K562 (cell line): ENCODE results near the gene PRPH2. TPM values are rescaled to one million over a fixed set of nuclear protein-coding genes. Genes with fewer than 3 reads are reported as not detected.

ENCODE experiments used
- ATAC-seq: fragments of 200-7000 bp; cut with Tn5 transposase; 3 replicates; pipeline ENCODE4 v1.9.1; 2020; ENCODE audit warnings: moderate library complexity
- BruUV-seq: library from RNA; stranded (reverse); fragments of 400-500 nt; replicated peaks from 2 replicates; lab custom pipeline; 2021; lab: Mats Ljungman, UMichigan
- CTCF ChIA-PET: fragments of 300-600 bp; formaldehyde crosslinking; extraction: SDS; loops from one replicate; lab custom pipeline; 2021; ENCODE audit warnings: low intra/inter-chr PET ratio; lab: Yijun Ruan, JAX
- POLR2A ChIA-PET: fragments of 300-600, 350-650 bp; sonication (Branson Sonifier 250); formaldehyde crosslinking; extraction: SDS; loops from one replicate; lab custom pipeline; 2021; ENCODE audit warnings: antibody characterized with exemption, inconsistent platforms; lab: Yijun Ruan, JAX
- DNase-seq, 4 experiments: peaks; one replicate each; pipeline versions ENCODE4 v3.0.0 to v3.0.0-alpha.2; 2011 to 2018; ENCODE audit warnings: low spot score in 3 of 4, mixed read lengths in 3 of 4; ENCODE audit errors: extremely low read depth in 1 of 4
- FAIRE-seq: peaks from 2 replicates; lab custom pipeline; 2011; peaks lifted over from hg19 to GRCh38; lab: Jason Lieb, UNC
- H2AFZ ChIP-seq: 2 replicates; pipeline ENCODE4 v1.6.0; 2011; ENCODE audit warnings: low read depth, low read length, control low read depth, inconsistent platforms
- H3K27ac ChIP-seq: fragments of 200-600 bp; 3 replicates; pipeline ENCODE4 v1.8.0; 2011; ENCODE audit warnings: low read depth, mild to moderate bottlenecking, control low read depth, inconsistent platforms, low read length, moderate library complexity, mixed read lengths; ENCODE audit errors: extremely low read depth
- H3K27me3 ChIP-seq, 2 experiments: fragments of 300-600 bp in 1 of 2; 2 replicates in 1 of 2; 3 replicates in 1 of 2; pipeline versions ENCODE4 v1.6.0 to v1.8.0; 2011; ENCODE audit warnings: inconsistent platforms in 2 of 2, low read length in 2 of 2, mild to moderate bottlenecking in 1 of 2, mixed read lengths in 1 of 2, moderate library complexity in 1 of 2; ENCODE audit not compliant: control insufficient read depth in 2 of 2, insufficient read depth in 2 of 2
- H3K36me3 ChIP-seq: fragments of 300-600 bp; 3 replicates; pipeline ENCODE4 v1.8.0; 2011; ENCODE audit warnings: mild to moderate bottlenecking, low read length, inconsistent platforms; ENCODE audit not compliant: control insufficient read depth, insufficient read depth
- H3K4me1 ChIP-seq, 2 experiments: fragments of 200-600 bp in 1 of 2; replicated peaks in 1 of 2; 2 replicates in 1 of 2; 3 replicates in 1 of 2; pipeline versions ENCODE4 v1.5.1 to v1.8.0; 2011; ENCODE audit warnings: inconsistent platforms in 2 of 2, low read length in 2 of 2, mild to moderate bottlenecking in 1 of 2, mixed read lengths in 1 of 2, moderate library complexity in 1 of 2; ENCODE audit not compliant: control insufficient read depth in 2 of 2, insufficient read depth in 2 of 2
- H3K4me2 ChIP-seq: 2 replicates; pipeline ENCODE4 v1.6.1; 2011; ENCODE audit warnings: low read length, control low read depth, inconsistent platforms, mixed read lengths; ENCODE audit not compliant: insufficient read depth
- H3K4me3 ChIP-seq: fragments of 200-600 bp; sonication (generic), shearing (Covaris generic); 2 replicates; pipeline ENCODE4 v1.5.1; 2016; ENCODE audit warnings: control low read depth, inconsistent platforms
- H3K79me2 ChIP-seq: fragments of 200-600 bp; 3 replicates; pipeline ENCODE4 v1.8.0; 2011; ENCODE audit warnings: low read length, inconsistent platforms; ENCODE audit not compliant: control insufficient read depth, insufficient read depth
- H3K9ac ChIP-seq, 2 experiments: 2 replicates each; pipeline versions ENCODE4 v1.6.0 to v1.6.1; 2011; ENCODE audit warnings: low read depth in 2 of 2, low read length in 2 of 2, control low read depth in 1 of 2, inconsistent platforms in 1 of 2, mild to moderate bottlenecking in 1 of 2, mixed read lengths in 1 of 2; ENCODE audit not compliant: insufficient read depth in 1 of 2
- H3K9me1 ChIP-seq: one replicate; pipeline ENCODE4 v1.6.0; 2011; ENCODE audit warnings: inconsistent platforms, mild to moderate bottlenecking, low read length, moderate library complexity; ENCODE audit not compliant: control insufficient read depth, insufficient read depth
- H3K9me3 ChIP-seq: replicated peaks from 2 replicates; pipeline ENCODE4 v1.5.1; 2011; ENCODE audit warnings: low read depth, low read length, inconsistent platforms; ENCODE audit not compliant: control insufficient read depth, insufficient read depth
- H4K20me1 ChIP-seq: replicated peaks from 2 replicates; pipeline ENCODE4 v1.6.1; 2011; ENCODE audit warnings: low read length, inconsistent platforms, mixed read lengths; ENCODE audit not compliant: control insufficient read depth, insufficient read depth
- FOXA3 ChIP-seq, 2 experiments: fragments of 450-650 bp in 1 of 2; sonication (generic) in 1 of 2; formaldehyde crosslinking; IDR thresholded peaks in 1 of 2; conservative IDR thresholded peaks in 1 of 2; 2 replicates each; pipeline versions ENCODE4 v1.4.0 to v1.8.0; 2020 to 2022; ENCODE audit warnings: mild to moderate bottlenecking in 2 of 2, missing genetic modification reagents in 1 of 2
- FOXJ3 ChIP-seq: sonication (generic); formaldehyde crosslinking; IDR thresholded peaks from 2 replicates; pipeline ENCODE4 v1.4.0; 2020; ENCODE audit warnings: mild to moderate bottlenecking, missing genetic modification reagents
- GATA2 ChIP-seq: sonication (generic); formaldehyde crosslinking; IDR thresholded peaks from 2 replicates; pipeline ENCODE4 v1.4.0; 2020; ENCODE audit warnings: mild to moderate bottlenecking, missing genetic modification reagents
- HDGF ChIP-seq: fragments of 450-650 bp; IDR thresholded peaks from 2 replicates; pipeline ENCODE4 v1.6.1; 2016
- ILF3 ChIP-seq: fragments of 450-650 bp; IDR thresholded peaks from 2 replicates; pipeline ENCODE4 v1.6.1; 2018; ENCODE audit warnings: antibody characterized with exemption, mild to moderate bottlenecking, moderate library complexity, borderline replicate concordance
- L3MBTL2 ChIP-seq: fragments of 450-650 bp; IDR thresholded peaks from 2 replicates; pipeline ENCODE4 v1.6.1; 2016; ENCODE audit warnings: mild to moderate bottlenecking, moderate library complexity
- MTA1 ChIP-seq: fragments of 450-650 bp; IDR thresholded peaks from 2 replicates; pipeline ENCODE4 v1.6.1; 2017; ENCODE audit warnings: borderline replicate concordance
- PRPF4 ChIP-seq: fragments of 200-400 bp; formaldehyde crosslinking; IDR thresholded peaks from one replicate; pipeline ENCODE4 v1.6.1; 2017; ENCODE audit warnings: low read length, low read depth, mild to moderate bottlenecking; ENCODE audit not compliant: insufficient read depth, poor library complexity, severe bottlenecking
- RFX5 ChIP-seq: IDR thresholded peaks from 2 replicates; pipeline ENCODE4 v1.6.1; 2011; ENCODE audit warnings: low read depth, mild to moderate bottlenecking, improper control_type of control experiment, low read length
- U2AF2 ChIP-seq: fragments of 200-400 bp; formaldehyde crosslinking; optimal IDR thresholded peaks from 2 replicates; pipeline ENCODE3; 2017; ENCODE audit warnings: low read depth, mild to moderate bottlenecking, low read length
- ZKSCAN8 ChIP-seq: fragments of 200-800 bp; sonication (Bioruptor generic); IDR thresholded peaks from 2 replicates; pipeline ENCODE4 v1.6.1; 2016; ENCODE audit warnings: missing genetic modification characterization, missing compliant biosample characterization
- ZNF217 ChIP-seq: sonication (generic); formaldehyde crosslinking; IDR thresholded peaks from 2 replicates; pipeline ENCODE4 v1.8.0; 2022; ENCODE audit warnings: mild to moderate bottlenecking, missing genetic modification reagents
- ZNF707 ChIP-seq: fragments of 250-450 bp; sonication (Bioruptor Pico); conservative IDR thresholded peaks from 2 replicates; pipeline ENCODE4 v1.8.0; 2022; ENCODE audit warnings: inconsistent platforms, mild to moderate bottlenecking, moderate library complexity
- WGBS: fragments of 100-300 bp; shearing (Covaris generic); methylation state at CpG from one replicate; pipeline ENCODE4 v1.1.6; 2016; ENCODE audit warnings: low coverage, mixed read lengths; ENCODE audit not compliant: insufficient coverage; ENCODE audit errors: missing lambda C conversion rate; 5-methylcytosine and 5-hydroxymethylcytosine counted together
- in situ Hi-C: fragments of 300-500 bp; cut with MboI; formaldehyde crosslinking; loops from 4 replicates; pipeline ENCODE4 v1.15.0; 2018; ENCODE audit warnings: inconsistent platforms, mixed read lengths
- intact Hi-C: fragments of 100-400 bp; cut with micrococcal nuclease; formaldehyde crosslinking; loops from 2 replicates; pipeline ENCODE4 v1.14.2; 2022
- polyA plus RNA-seq, 8 experiments: library from polyadenylated mRNA; depleted of rRNA in 4 of 8; stranded (reverse) in 5 of 8; unstranded in 3 of 8; fragments of >200 nt; fragmentation: Nextera tagmentation in 2 of 8; fragmentation: Illumina TruSeq in 1 of 8; extraction: Ambion mirVana in 2 of 8; extraction: Trizol in 1 of 8; gene quantifications; 2 replicates each; pipeline versions ENCODE4 v1.2.1 to v1.2.3, GENCODE V29; 2011 to 2014; ENCODE audit warnings: inconsistent platforms in 1 of 8, missing spikeins in 1 of 8
- total RNA-seq, 7 experiments: library from RNA; depleted of rRNA in 6 of 7; stranded (reverse); fragments of >200 nt in 6 of 7; fragmentation: Illumina TruSeq in 2 of 7; extraction: Trizol in 2 of 7; gene quantifications; 2 replicates each; pipeline versions ENCODE4 v1.2.1 to v1.2.3, GENCODE V29; 2011 to 2021; ENCODE audit warnings: low replicate concordance in 1 of 7
- TF ChIP-seq, protein P1 (sequence below): fragments of 450-650 bp; formaldehyde crosslinking; IDR thresholded peaks from 2 replicates; pipeline ENCODE4 v1.4.0; 2022; ENCODE audit warnings: missing genetic modification characterization
- TF ChIP-seq, protein P2 (sequence below): fragments of 450-650 bp; formaldehyde crosslinking; conservative IDR thresholded peaks from 2 replicates; pipeline ENCODE4 v1.4.0; 2022; ENCODE audit warnings: mild to moderate bottlenecking, missing genetic modification characterization

PRPH2 gene
- total and polyA plus RNA-seq, 9 of the 15 experiments (the other 6 are each of a cell fraction or from before 2014, with no cell fraction given): 0.03 to 0.11 (median 0.03) TPM; not detected in 5

DNA sequence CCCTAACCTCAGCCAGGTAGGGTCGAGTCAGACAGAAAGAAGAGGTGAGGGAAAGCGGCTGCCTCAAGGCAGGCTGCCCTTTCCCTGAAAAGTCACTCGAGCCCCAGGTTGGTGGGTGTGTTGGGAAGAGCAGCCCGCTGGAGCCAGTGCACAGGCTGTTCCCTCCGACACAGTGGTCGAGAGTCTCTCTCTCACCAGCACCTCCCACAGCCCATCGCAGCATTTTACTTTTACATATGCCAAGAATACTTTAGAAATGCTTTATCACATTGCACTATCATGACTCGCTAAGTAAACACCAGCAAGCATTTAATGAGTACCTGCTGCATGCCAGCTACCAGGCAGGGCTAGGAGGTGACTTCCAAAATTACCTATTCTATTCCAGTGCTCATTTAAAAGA is 1.7 kb downstream of the PRPH2 start:
- Histone ChIP-seq H3K27ac (no peak overlapping the region), H3K4me1 (no peaks in the 10 kb centered on the region; a peak in 1 of 5 replicates), H3K9ac (no peak overlapping the region), H3K27me3 (peaks cover 24 to 37% of the 10 kb centered on the region in 2 experiments), H3K79me2 (no peaks in the 10 kb centered on the region), H3K9me3 (no peaks in the 10 kb centered on the region), H3K4me2 (no peak overlapping the region), H3K9me1 (peaks cover 6% of the 10 kb centered on the region), H2AFZ (no peak overlapping the region), H3K36me3 (no peaks in the 10 kb centered on the region), H3K4me3 (no peak overlapping the region), H4K20me1 (no peaks in the 10 kb centered on the region)
- BruUV-seq: no TSS peak
- ATAC-seq (peak; percentile 58), FAIRE-seq (no peak), DNase-seq (no peak)
- in situ Hi-C loops: no loop called here
- 3% methylated on average over 8 of the region's 8 CpGs for WGBS
- CTCF ChIA-PET: no interaction called here
- POLR2A ChIA-PET: interaction anchor here (1.2 to 1.5 kb wide), 2 partner anchors 14 to 159 kb away, joined by 3 to 4 read pairs; partner anchors contain the start of gene RPL7L1
- TF ChIP-seq FOXA3 (CRISPR knock-in tag; conservative IDR thresholded peaks at IDR 0.05 in 1 of 2, IDR thresholded peaks at IDR 0.05 in 1 of 2) (peak; percentile 69 to 95), FOXJ3 (no peak), ZKSCAN8 (CRISPR knock-in tag) (peak; percentile 94)
- intact Hi-C loops: loop anchor here (10.0 kb wide), 1 partner anchor 456 kb away; no protein-coding TSS in a partner anchor

DNA sequence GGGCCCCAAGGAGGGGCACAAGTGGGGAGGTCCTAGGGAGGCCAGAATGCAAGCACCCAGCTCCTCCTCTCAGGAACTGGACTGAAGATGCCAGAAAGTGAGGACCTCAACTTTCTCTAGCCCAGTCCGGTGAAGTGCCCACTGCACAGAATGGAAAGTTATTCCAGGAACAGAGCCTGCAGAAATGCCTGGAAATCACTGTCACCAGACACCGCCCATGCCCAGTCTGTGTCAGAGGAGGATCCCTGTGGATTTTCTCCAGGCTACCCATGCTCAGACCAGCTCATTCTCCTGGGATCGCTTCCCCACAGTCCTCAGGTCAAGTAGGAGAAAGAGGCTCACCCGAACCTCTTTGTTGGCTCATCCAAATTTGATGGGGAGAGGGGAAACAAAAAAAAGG is 6.5 kb downstream of the PRPH2 start:
- Histone ChIP-seq H3K4me3 (no peak overlapping the region), H3K9me3 (peaks cover 8% of the 10 kb centered on the region), H3K9me1 (no peaks in the 10 kb centered on the region), H2AFZ (no peak overlapping the region), H3K27ac (no peak overlapping the region), H3K79me2 (no peaks in the 10 kb centered on the region), H3K36me3 (no peaks in the 10 kb centered on the region), H3K4me2 (no peak overlapping the region), H3K4me1 (no peaks in the 10 kb centered on the region; a peak in 2 of 5 replicates), H3K27me3 (peaks cover 15 to 24% of the 10 kb centered on the region in 2 experiments; a peak in 4 of 5 replicates), H3K9ac (no peak overlapping the region), H4K20me1 (no peaks in the 10 kb centered on the region)
- in situ Hi-C loops: no loop called here
- 5% methylated on average over 4 of the region's 4 CpGs for WGBS
- no peak for FAIRE-seq
- BruUV-seq: no TSS peak
- no peak for ATAC-seq
- CTCF ChIA-PET: no interaction called here
- DNase-seq: no peak
- POLR2A ChIA-PET: interaction anchor here (1.1 kb wide), 1 partner anchor 12 kb away, joined by 3 read pairs; no protein-coding TSS in a partner anchor
- intact Hi-C loops: no loop called here
- TF ChIP-seq GATA2 (no peak), ZNF707 (no peak), ILF3 (no peak), HDGF (no peak), L3MBTL2 (no peak), MTA1 (no peak), RFX5 (no peak), ZNF217 (CRISPR knock-in tag) (no peak), U2AF2 (no peak), PRPF4 (no peak)
- TF ChIP-seq, protein P1, sequence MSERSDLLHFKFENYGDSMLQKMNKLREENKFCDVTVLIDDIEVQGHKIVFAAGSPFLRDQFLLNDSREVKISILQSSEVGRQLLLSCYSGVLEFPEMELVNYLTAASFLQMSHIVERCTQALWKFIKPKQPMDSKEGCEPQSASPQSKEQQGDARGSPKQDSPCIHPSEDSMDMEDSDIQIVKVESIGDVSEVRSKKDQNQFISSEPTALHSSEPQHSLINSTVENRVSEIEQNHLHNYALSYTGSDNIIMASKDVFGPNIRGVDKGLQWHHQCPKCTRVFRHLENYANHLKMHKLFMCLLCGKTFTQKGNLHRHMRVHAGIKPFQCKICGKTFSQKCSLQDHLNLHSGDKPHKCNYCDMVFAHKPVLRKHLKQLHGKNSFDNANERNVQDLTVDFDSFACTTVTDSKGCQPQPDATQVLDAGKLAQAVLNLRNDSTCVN (CRISPR knock-in tag): no peak
- TF ChIP-seq, protein P2, sequence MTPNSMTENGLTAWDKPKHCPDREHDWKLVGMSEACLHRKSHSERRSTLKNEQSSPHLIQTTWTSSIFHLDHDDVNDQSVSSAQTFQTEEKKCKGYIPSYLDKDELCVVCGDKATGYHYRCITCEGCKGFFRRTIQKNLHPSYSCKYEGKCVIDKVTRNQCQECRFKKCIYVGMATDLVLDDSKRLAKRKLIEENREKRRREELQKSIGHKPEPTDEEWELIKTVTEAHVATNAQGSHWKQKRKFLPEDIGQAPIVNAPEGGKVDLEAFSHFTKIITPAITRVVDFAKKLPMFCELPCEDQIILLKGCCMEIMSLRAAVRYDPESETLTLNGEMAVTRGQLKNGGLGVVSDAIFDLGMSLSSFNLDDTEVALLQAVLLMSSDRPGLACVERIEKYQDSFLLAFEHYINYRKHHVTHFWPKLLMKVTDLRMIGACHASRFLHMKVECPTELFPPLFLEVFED: no peak
